Stimulated activated CD8-positive, alpha-beta memory T cell treated with anti-CD3 and anti-CD28 coated beads, Interleukin-2, amount 100 ng/mL, for 48 hours (primary cell): ENCODE measurements around the gene HTR3D.
A peak's percentile ranks its signal among the peaks of the same experiment; 100 is the strongest.
"Not testable (repeated sequence)": the region's sequence is repeated elsewhere in the genome, so short reads cannot be mapped to it uniquely, and the experiment has no call there.

Experiments used
- DNase-seq, 2 donors: peaks; one replicate each; pipeline ENCODE4 v3.0.0-alpha.2; 2020; ENCODE audit warnings: low read depth in 2 of 2

HTR3D gene

DNA sequence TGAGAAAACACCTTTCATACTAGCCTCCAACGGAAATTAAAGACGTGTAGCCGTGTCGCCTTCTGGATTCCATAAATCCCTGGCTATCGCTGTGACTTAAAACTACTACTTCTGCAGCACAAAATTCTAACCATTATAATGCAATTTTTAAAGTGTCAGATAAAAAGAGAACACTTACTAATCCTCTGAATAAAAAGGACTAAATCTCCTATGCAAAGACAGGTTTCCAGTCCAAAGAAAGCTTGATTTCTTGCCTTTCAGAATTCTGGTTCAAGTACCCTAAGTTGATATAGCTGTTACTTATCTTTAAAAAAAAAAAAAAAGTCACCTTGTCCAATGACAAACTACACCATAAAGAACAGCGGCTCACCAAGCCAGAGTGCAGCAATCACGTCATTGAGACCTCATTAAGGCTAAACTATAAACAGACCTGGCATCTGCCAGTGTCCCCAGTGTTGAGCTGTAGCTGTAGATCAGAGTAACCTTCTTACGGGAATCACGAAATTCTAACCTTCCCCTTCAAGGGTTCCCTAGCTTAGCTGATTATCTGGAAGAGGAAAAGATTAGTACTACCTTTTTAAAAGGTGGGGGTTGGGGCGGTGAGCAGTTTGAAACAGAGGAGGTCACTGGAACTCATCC lies 16.0 kb upstream of the HTR3D start:
- no peak for DNase-seq

GRCh38 chr3:184016169-184016570 lies 15.4 kb upstream of the HTR3D start:
- no peak for DNase-seq

DNA sequence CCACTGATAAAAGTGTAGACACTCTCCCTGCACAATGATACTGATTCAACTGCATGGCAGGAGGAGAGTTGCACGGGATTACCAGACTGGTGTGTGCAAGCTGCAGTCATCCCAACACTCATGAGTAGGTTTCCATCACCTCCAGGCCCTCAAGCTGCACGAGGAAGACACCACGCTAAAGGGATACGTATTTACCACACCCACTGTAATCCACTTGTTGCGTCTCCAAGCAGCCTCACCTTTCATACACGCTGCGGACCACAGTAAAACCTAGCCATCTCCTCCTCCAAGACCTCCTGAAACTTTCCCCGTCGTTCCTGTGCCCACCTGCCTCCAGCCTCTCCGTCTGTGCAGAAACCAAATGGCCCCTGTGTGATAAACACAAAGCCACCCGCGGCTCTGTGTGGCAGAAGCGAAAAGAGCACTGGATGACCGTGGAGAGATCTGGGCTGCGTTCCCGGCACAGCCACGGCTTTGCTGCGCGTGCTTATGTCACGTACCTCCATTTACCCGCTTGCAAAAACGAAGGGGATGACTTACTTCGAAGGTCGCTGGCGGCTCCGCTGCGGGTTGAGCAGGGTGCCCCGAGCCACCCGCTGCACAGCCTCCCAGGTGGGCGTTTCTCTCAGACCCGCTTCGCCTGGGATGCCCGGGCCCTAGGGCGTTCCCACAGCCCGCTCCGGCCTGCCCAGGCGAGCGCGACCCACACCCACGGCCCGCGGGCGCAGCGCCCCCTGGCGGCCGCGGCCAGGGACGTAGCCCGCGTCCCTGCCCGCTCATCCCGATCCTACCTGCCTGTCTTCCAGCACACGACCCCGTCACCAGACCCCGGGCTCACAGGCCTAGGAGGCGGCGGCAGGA lies 14.5 kb upstream of the HTR3D start:
- peak; percentile 40 to 42 for DNase-seq

DNA sequence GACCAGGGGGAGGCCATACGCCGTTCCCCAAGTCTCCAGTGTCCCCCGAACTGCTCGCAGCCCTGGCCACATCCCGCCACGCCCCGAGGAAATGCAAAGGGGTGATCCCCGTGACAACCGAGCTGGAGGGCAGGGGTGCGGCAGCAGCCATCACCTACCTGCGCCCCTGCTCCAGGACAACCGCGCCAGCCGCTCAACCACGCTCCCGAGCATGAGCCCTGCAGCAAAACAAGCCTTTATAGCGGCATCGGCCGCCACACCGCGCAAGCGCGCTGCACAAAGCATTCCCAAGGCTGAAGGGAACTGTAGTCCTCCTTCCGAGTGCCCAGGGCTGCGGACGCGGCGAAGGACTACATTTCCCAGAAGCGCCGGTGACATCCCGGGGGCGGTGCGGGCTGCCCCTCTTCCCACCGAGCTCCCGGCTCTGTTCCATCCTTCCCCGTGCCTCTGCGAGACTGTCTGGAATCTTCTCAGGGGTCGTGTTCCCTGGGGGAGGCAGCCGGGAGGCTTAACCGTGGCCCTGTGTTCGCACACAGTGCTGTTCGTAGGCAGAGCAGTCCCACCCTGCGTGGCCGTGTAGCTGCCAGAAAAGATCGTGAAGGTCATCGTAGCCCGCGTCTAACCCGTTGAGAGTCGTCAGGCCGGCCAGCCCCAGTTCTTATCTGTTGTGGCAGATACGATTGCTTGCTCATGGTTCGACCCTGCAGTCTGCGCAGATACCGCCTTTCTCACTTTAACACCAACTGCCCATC lies 13.7 kb upstream of the HTR3D start, which contains the start of gene ABCC5:
TSS of gene ABCC5 (minus strand) at position 213 of the 752 bp plus-strand sequence. CDS start 3,492 bp downstream, outside the sequence.
- DNase-seq = peak; percentile 69 to 77

DNA sequence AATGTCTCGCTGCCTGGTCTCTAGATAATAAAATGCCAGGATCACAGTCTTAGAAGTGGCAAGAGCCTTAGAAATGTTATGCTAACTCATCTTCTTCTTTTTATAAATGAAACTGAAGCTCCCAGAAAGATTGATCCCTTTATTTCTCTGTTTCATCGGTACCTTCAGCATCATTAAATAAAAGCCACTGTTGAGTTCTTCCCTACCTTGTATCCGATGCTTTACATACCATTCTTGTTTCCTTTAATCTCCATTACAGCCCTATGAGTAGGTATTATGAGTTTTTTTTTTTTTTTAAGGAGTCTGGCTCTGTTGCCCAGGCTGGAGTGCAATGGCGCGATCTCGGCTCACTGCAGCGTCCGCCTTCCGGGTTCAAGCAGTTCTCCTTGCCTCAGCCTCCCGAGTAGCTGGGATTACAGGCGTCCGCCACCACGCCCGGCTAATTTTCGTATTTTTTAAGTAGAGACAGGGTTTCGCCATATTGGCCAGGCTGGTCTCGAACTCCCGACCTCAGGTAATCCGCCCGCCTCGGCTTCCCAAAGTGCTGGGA lies 13.0 kb upstream of the HTR3D start:
- no peak for DNase-seq

- no peak for DNase-seq
Observed at GRCh38 chr3:184022323-184022722, 9.2 kb upstream of the HTR3D start.

DNA sequence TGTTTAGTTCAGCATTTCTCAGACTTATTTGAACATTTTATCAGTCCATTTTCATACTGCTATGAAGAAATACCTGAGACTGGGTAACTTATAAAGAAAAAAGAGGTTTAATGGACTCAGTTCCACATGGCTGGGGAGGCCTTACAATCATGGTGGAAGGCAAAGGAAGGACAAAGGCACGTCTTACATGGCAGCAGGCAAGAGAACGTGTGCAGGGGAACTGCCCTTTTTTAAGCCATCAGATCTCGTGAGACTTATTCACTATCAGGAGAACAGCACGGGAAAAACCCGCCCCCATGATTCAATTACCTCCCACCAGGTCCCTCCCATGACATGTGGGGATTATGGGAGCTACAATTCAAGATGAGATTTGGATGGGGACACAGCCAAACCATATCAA lies 6.3 kb upstream of the HTR3D start:
- not testable (repeated sequence) for DNase-seq

DNA sequence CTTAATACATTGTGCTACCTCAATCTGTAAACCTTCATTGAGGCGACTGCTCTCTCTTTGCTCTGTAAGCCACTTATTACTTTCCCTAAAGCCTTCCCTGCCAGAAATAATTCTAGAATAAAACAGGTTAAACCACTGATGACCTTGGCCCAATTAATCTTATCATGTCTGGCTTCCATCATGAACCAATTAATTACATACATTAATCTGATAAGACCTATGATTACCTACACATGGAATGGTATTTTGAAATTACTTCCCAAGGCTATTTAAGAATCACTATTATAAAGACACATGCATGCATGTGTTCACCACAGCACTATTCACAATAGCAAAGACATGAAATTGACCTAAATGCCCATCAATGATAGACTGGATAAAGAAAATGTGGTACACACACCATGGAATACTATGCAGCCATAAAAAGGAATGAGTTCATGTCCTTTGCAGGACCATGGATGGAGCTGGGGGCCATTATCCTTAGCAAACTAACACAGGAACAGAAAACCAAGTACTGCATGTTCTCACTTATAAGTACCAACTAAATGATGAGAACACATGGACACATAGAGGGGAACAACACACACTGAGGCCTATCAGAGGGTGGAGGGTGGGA lies 3.2 kb upstream of the HTR3D start:
- DNase-seq = not testable (repeated sequence)

DNA sequence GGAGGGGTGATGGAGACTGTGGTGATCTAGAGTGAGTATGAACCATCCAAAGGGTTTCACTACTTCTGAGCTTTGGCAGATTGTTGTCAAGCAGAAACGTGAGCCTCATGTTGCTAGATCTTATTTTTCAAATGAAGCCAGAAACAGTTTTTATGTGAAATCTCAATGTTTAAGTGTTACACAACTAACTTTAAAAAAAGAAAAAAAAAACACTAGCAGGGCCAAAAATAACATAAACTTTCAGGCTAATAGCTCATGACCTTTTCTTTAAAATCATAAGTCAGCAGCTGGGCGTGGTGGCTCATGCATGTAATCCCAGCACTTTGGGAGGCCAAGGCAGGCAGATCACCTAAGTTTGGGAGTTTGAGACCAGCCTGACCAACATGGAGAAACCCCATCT lies 2.1 kb upstream of the HTR3D start:
- no peak for DNase-seq

DNA sequence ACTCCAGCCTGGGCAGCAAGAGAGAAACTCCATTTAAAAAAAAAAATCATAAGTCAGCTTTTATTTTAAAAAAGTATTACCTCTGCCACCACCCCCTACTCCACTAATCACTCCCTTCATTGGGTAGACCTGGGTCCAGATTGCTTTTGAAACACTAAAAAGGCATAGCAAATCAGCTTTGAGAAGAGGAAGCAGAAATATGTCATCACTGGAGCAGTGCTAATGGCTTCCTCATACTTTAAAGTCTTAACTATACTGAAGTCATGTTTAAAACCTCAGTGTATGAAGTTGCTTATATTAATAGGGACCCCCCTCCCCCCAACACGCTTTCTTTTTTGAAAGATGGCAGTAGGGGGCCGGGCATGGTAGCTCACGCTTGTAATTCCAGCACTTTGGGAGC lies 1.0 kb upstream of the HTR3D start:
- DNase-seq = no peak

DNA sequence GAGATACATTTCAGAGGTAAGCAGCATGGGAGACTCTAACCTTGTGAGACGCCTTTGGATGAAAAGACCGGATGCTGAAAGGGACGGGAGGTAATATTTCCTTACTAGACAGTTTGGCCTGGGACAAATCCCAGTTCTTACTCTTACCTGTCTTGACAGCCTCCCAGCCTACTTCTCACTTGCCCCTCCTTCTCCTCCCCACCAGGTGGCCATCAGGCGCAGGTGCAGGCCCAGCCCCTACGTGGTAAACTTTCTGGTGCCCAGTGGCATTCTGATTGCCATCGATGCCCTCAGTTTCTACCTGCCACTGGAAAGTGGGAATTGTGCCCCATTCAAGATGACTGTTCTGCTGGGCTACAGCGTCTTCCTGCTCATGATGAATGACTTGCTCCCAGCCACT lies 6.3 kb downstream of the HTR3D start:
- DNase-seq = no peak

GRCh38 chr3:184038307-184038706 lies 6.8 kb downstream of the HTR3D start:
- DNase-seq = not testable (repeated sequence)

- no peak for DNase-seq
Observed at GRCh38 chr3:184039414-184039813, 7.9 kb downstream of the HTR3D start.

GRCh38 chr3:184040010-184040409 lies 8.5 kb downstream of the HTR3D start:
- no peak for DNase-seq

DNA sequence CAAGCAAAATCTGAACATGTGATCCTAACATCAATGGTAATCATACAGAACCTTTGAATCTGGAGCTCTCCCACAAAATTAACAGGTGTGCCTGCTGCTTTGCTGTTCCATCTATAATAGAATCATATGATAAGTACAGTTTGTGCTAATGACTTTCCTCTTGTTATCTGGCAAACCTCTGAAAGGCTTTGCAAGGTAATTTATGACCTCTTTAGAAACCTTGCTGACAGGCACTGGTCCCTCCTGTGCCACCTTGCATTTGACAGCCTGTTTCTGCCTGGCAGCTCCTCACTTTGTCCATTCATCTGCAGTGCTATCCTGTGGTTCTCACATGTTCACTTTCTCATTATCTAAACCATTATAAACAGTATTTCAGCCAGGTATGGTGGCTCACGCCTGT lies 11.1 kb downstream of the HTR3D start:
- no peak for DNase-seq

GRCh38 chr3:184045995-184046394 lies 14.5 kb downstream of the HTR3D start:
- DNase-seq = no peak

DNA sequence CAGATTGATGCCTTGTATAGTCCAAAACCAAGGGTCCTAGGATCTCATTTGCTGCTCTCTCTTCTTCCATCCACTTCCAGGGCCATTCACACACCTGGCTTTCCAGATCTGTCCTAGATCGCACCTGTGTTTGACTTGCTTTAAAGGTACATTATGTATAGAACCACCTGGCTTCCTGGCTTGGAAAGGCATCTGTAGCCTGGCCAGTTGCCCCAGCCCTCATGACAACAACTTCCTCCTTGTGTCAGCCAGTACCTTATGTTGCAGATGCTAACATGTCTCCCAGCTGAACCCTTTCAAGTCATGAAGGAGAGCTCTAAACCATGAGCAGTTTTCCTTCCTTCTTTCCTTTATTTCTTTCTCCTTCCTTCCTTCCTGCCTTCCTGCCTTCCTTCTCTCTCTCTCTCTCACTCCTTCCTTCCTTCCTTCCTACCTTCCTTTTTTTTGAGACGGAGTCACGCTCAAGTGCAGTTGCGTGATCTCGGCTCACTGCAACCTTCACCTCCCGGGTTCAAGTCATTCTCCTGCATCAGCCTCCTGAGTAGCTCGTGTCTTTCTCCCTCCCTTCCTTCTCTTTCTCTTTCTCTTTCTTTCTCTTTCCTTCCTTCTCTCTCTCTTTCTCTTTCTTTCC lies 18.8 kb downstream of the HTR3D start:
- no peak for DNase-seq

DNA sequence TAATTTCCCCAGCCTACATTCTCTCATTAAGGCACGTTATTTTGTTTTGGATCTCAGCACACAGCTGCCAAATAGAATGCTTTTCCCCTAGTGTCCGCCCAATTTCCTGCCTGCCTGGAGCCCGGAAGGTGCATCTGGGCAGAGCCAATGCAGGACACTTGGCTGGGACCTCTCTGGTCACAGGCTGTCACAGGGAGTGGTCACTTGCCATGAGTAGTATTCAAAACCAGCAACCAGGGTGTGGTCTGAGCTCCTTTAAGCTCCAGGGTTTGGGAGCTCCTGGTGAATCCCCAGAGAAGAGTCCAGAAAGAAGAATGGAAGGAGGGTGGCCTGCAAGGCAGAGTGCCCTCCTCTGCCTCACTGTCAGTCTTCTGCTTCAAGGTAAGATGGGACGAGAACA lies 21.2 kb downstream of the HTR3D start, which contains the start of gene HTR3C:
TSS of gene HTR3C (plus strand) at position 281 of the 400 bp plus-strand sequence. CDS start at position 315, 34 bp downstream.
- no peak for DNase-seq

DNA sequence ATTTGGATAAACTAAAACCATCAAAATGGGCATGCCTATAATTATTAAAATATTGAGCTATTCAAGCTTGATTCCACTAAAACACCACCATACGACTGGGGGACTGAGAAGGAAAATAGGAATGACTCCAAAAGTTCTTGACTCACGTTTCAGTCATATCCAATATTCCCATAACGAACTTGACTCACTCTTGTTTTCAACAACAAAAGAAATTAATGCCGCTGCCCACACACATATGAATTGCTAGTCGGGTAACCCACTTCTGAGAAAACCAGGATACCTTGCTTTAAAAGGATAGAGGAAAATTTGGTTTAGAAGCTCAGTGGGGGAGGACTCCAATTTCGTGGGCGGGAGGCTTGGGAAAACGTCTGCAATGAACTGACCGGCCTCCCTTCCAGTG lies 26.5 kb downstream of the HTR3D start:
- DNase-seq = no peak

DNA sequence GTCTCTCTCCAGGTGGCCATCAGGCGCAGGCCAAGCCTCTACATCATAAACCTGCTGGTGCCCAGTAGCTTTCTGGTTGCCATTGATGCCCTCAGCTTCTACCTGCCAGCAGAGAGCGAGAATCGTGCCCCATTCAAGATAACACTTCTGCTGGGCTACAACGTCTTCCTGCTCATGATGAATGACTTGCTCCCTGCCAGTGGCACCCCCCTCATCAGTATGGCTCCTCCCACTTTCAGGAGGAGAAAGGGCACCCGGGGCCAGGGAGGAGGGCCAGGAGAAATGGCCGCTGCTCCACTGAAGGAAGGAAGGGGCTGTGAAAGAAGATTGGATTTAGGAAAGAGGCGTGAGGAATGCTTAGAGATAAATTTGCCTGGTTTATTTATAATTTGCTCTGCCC lies 27.9 kb downstream of the HTR3D start:
- DNase-seq = no peak

GRCh38 chr3:184062637-184063036 lies 31.1 kb downstream of the HTR3D start:
- no peak for DNase-seq
